Loucy (cell line): ENCODE data around the gene MRLN.
"Not testable (repeated sequence)": the region's sequence is repeated elsewhere in the genome, so short reads cannot be mapped to it uniquely, and the experiment has no call there.

ENCODE experiments used
- H2AFZ ChIP-seq: fragments of 200-600 bp; sonication (generic); 2 replicates; pipeline ENCODE4 v1.6.0; 2016; ENCODE audit warnings: antibody characterized with exemption, mild to moderate bottlenecking, low read length, moderate library complexity
- H3F3A ChIP-seq: fragments of 200-600 bp; 2 replicates; pipeline ENCODE4 v1.6.0; 2016; ENCODE audit warnings: antibody characterized with exemption, low read depth, mild to moderate bottlenecking
- H3K27me3 ChIP-seq: fragments of 200-600 bp; sonication (generic); 2 replicates; pipeline ENCODE4 v1.6.1; 2014; ENCODE audit warnings: low read length, mild to moderate bottlenecking; ENCODE audit not compliant: insufficient read depth, poor library complexity, severe bottlenecking
- H3K36me3 ChIP-seq: fragments of 200-600 bp; sonication (generic); 2 replicates; pipeline ENCODE4 v1.6.1; 2016; ENCODE audit warnings: low read length; ENCODE audit not compliant: insufficient read depth
- H3K4me1 ChIP-seq: fragments of 200-600 bp; sonication (generic); 2 replicates; pipeline ENCODE4 v1.5.1; 2014; ENCODE audit warnings: low read length, mild to moderate bottlenecking; ENCODE audit not compliant: insufficient read depth, poor library complexity, severe bottlenecking
- H3K4me2 ChIP-seq: fragments of 200-600 bp; sonication (generic); 2 replicates; pipeline ENCODE4 v1.6.0; 2014; ENCODE audit warnings: antibody characterized with exemption, low read length, low read depth, mild to moderate bottlenecking; ENCODE audit not compliant: poor library complexity, severe bottlenecking
- H3K4me3 ChIP-seq: fragments of 200-600 bp; sonication (generic); 2 replicates; pipeline ENCODE4 v1.5.1; 2014; ENCODE audit warnings: low read length, mild to moderate bottlenecking, mixed read lengths; ENCODE audit not compliant: poor library complexity, severe bottlenecking
- H3K79me2 ChIP-seq: fragments of 200-600 bp; sonication (generic); 2 replicates; pipeline ENCODE4 v1.6.1; 2014; ENCODE audit warnings: low read length; ENCODE audit not compliant: insufficient read depth
- H3K9ac ChIP-seq: fragments of 200-600 bp; sonication (generic); 2 replicates; pipeline ENCODE4 v1.6.0; 2014; ENCODE audit warnings: mild to moderate bottlenecking, low read depth, low read length, moderate library complexity; ENCODE audit not compliant: poor library complexity, severe bottlenecking
- H3K9me2 ChIP-seq: fragments of 200-600 bp; sonication (generic); replicated peaks from 2 replicates; pipeline ENCODE4 v1.6.1; 2016; ENCODE audit warnings: low read depth, low read length, mixed read lengths
- H3K9me3 ChIP-seq: fragments of 200-600 bp; sonication (generic); 2 replicates; pipeline ENCODE4 v1.6.1; 2014; ENCODE audit warnings: mild to moderate bottlenecking, antibody characterized with exemption, low read length, low read depth; ENCODE audit not compliant: insufficient read depth
- H4K20me1 ChIP-seq: fragments of 200-600 bp; sonication (generic); 2 replicates; pipeline ENCODE4 v1.6.0; 2014; ENCODE audit warnings: antibody characterized with exemption, low read length, mild to moderate bottlenecking; ENCODE audit not compliant: insufficient read depth, poor library complexity, severe bottlenecking
- CTCF ChIP-seq: fragments of 200-600 bp; sonication (generic); conservative IDR thresholded peaks from 2 replicates; pipeline ENCODE4 v1.5.1; 2014; ENCODE audit warnings: mild to moderate bottlenecking, antibody characterized with exemption, low read length
- EZH2phosphoT487 ChIP-seq: fragments of 200-600 bp; IDR thresholded peaks from 2 replicates; pipeline ENCODE4 v1.6.1; 2018; ENCODE audit warnings: antibody characterized with exemption, mild to moderate bottlenecking, moderate library complexity, borderline replicate concordance

Gene MRLN

GRCh38 chr10:59787032-59787431 is 33.8 kb upstream of the MRLN start:
- H3K9me2 ChIP-seq, H3K9me3 ChIP-seq, H3K4me3 ChIP-seq, H3K79me2 ChIP-seq, H3K27me3 ChIP-seq, H2AFZ ChIP-seq, H4K20me1 ChIP-seq, H3K4me2 ChIP-seq, H3F3A ChIP-seq, H3K4me1 ChIP-seq, H3K9ac ChIP-seq: not testable (repeated sequence)
- peaks cover 19% of the 10 kb centered on the region; the same call in 1 of the 2 replicates for H3K36me3 ChIP-seq

- not testable (repeated sequence) for H3K27me3 ChIP-seq, H3K36me3 ChIP-seq, H2AFZ ChIP-seq
These were observed 32.2 kb upstream of the MRLN start for GRCh38 chr10:59785476-59785875.

GRCh38 chr10:59781511-59781910 is 28.3 kb upstream of the MRLN start:
- H4K20me1 ChIP-seq, result no peaks in the 10 kb centered on the region
- no peak overlapping the region for H2AFZ ChIP-seq
- H3K27me3 ChIP-seq, result no peaks in the 10 kb centered on the region
- H3K4me3 ChIP-seq, result no peak overlapping the region
- TF ChIP-seq EZH2phosphoT487, result no peak
- TF ChIP-seq CTCF, result no peak
- no peaks in the 10 kb centered on the region for H3K9me3 ChIP-seq
- no peaks in the 10 kb centered on the region for H3K36me3 ChIP-seq
- H3K9ac ChIP-seq, result no peak overlapping the region
- no peaks in the 10 kb centered on the region for H3K4me1 ChIP-seq
- H3K9me2 ChIP-seq, result no peaks in the 10 kb centered on the region
- no peaks in the 10 kb centered on the region for H3K79me2 ChIP-seq
- no peaks in the 10 kb centered on the region for H3F3A ChIP-seq
- H3K4me2 ChIP-seq, result no peak overlapping the region

More at GRCh38 chr10:59785476-59785875, 32.2 kb upstream of the MRLN start:
- H3K9ac ChIP-seq, H4K20me1 ChIP-seq, H3K9me3 ChIP-seq, H3K4me2 ChIP-seq, H3K4me3 ChIP-seq, H3K4me1 ChIP-seq, H3F3A ChIP-seq, H3K9me2 ChIP-seq, H3K79me2 ChIP-seq: not testable (repeated sequence)

- Histone ChIP-seq H3K4me3 (no peak overlapping the region), H3K9me3 (no peaks in the 10 kb centered on the region), H3F3A (no peaks in the 10 kb centered on the region), H3K79me2 (no peaks in the 10 kb centered on the region), H3K9me2 (no peaks in the 10 kb centered on the region), H3K27me3 (no peaks in the 10 kb centered on the region), H3K4me1 (no peaks in the 10 kb centered on the region), H3K4me2 (no peak overlapping the region), H2AFZ (no peak overlapping the region), H4K20me1 (no peaks in the 10 kb centered on the region), H3K9ac (no peak overlapping the region), H3K36me3 (no peaks in the 10 kb centered on the region)
- TF ChIP-seq EZH2phosphoT487 (no peak), CTCF (no peak)
These were observed 26.7 kb upstream of the MRLN start for GRCh38 chr10:59779756-59780533.
